ACC112 (cell line): ENCODE measurements around the gene ARMH2.
A peak's percentile ranks its signal among the peaks of the same experiment; 100 is the strongest.
"Not testable (repeated sequence)": the region's sequence is repeated elsewhere in the genome, so short reads cannot be mapped to it uniquely, and the experiment has no call there.

Experiments
- H2AFZ ChIP-seq: fragments of 200-600 bp; sonication (generic); one replicate; pipeline ENCODE4 v1.6.0; 2017; ENCODE audit warnings: antibody characterized with exemption, low read length; ENCODE audit not compliant: unreplicated experiment
- H3K27ac ChIP-seq: fragments of 200-600 bp; sonication (generic); 2 replicates; pipeline ENCODE4 v1.5.1; 2014; ENCODE audit warnings: low read depth, mild to moderate bottlenecking, antibody characterized with exemption, low read length, moderate library complexity
- H3K27me3 ChIP-seq: fragments of 200-600 bp; sonication (generic); 2 replicates; pipeline ENCODE4 v1.6.1; 2014; ENCODE audit warnings: mild to moderate bottlenecking, antibody characterized with exemption, low read length, moderate library complexity, mixed read lengths; ENCODE audit not compliant: insufficient read depth
- H3K36me3 ChIP-seq: fragments of 200-600 bp; sonication (generic); 2 replicates; pipeline ENCODE4 v1.6.1; 2016; ENCODE audit warnings: mild to moderate bottlenecking, antibody characterized with exemption, low read length, moderate library complexity, mixed read lengths; ENCODE audit not compliant: insufficient read depth
- H3K4me1 ChIP-seq: fragments of 200-600 bp; sonication (generic); one replicate; pipeline ENCODE4 v1.6.1; 2016; ENCODE audit warnings: low read length, mixed read lengths; ENCODE audit not compliant: insufficient read depth, unreplicated experiment, control insufficient read depth
- H3K4me3 ChIP-seq: fragments of 200-600 bp; sonication (generic); 2 replicates; pipeline ENCODE4 v1.5.1; 2014; ENCODE audit warnings: mild to moderate bottlenecking, low read depth, low read length
- H3K79me2 ChIP-seq: fragments of 200-600 bp; sonication (generic); one replicate; pipeline ENCODE4 v1.6.0; 2016; ENCODE audit warnings: low read length; ENCODE audit not compliant: control insufficient read depth, unreplicated experiment, insufficient read depth

ARMH2 gene

DNA sequence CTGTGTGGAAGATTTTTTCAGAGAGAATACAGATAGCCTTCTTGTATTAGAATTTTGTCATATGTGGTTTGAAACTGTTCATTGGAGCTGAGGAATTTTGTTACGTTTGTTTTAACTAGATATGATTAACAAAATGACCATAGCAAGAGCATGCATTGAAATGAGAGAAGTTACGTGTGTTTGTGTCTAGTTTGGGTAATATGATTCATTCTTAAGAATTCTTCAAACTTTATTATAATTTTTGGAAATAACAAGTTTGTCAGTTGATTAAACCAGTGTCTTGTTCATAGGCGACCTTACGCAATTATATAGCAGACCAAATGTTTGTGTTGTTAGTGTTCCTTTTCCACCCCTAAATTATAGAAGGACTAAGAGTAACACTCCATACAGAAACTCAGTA lies 18.5 kb downstream of the ARMH2 start:
- H3K4me1 ChIP-seq, result peaks cover 22% of the 10 kb centered on the region
- H3K36me3 ChIP-seq, result peaks cover 46% of the 10 kb centered on the region
- H3K27ac ChIP-seq, result no peak overlapping the region
- no peak overlapping the region for H3K4me3 ChIP-seq
- no peaks in the 10 kb centered on the region for H3K27me3 ChIP-seq
- H2AFZ ChIP-seq, result no peak overlapping the region
- peaks cover 60% of the 10 kb centered on the region for H3K79me2 ChIP-seq

- H3K4me3 ChIP-seq, result no peak overlapping the region
- peaks cover 60% of the 10 kb centered on the region for H3K79me2 ChIP-seq
- H3K36me3 ChIP-seq, result peaks cover 39% of the 10 kb centered on the region
- H2AFZ ChIP-seq, result no peak overlapping the region
- peaks cover 22% of the 10 kb centered on the region for H3K4me1 ChIP-seq
- H3K27ac ChIP-seq, result no peak overlapping the region
- no peaks in the 10 kb centered on the region for H3K27me3 ChIP-seq
Observed at GRCh38 chr6:24779416-24780016, 19.2 kb downstream of the ARMH2 start.

- Histone ChIP-seq H3K4me1 (peaks cover 22% of the 10 kb centered on the region), H3K36me3 (peaks cover 33% of the 10 kb centered on the region), H3K79me2 (peaks cover 60% of the 10 kb centered on the region), H3K4me3 (no peak overlapping the region), H2AFZ (no peak overlapping the region), H3K27ac (no peak overlapping the region), H3K27me3 (no peaks in the 10 kb centered on the region)
Observed at GRCh38 chr6:24778878-24779277, 19.8 kb downstream of the ARMH2 start.

- peaks cover 31% of the 10 kb centered on the region for H3K36me3 ChIP-seq
- no peaks in the 10 kb centered on the region for H3K27me3 ChIP-seq
- no peak overlapping the region for H2AFZ ChIP-seq
- peaks cover 22% of the 10 kb centered on the region for H3K4me1 ChIP-seq
- peaks cover 60% of the 10 kb centered on the region for H3K79me2 ChIP-seq
- peak overlapping the region; percentile 98 for H3K4me3 ChIP-seq
- no peak overlapping the region for H3K27ac ChIP-seq
Observed at GRCh38 chr6:24778121-24778520, 20.6 kb downstream of the ARMH2 start.

DNA sequence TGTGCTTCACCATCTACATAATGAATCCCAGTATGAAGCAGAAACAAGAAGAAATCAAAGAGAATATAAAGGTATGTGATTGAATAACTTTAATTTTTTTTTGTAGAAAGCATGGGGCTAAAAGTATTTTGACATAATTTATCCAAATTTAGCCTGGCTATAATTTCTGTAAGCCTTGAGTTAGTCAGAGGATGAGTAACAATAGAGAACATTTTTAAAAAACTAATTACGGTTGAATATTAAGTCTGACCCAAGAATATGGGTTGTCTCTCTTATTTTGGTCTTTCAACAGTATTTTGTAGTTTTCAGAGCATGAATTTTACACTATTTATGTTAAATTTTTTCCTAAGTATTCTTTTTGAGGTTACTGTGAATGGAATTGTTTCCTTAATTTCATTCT lies 21.5 kb downstream of the ARMH2 start:
- Histone ChIP-seq H3K36me3 (peaks cover 22% of the 10 kb centered on the region), H3K27ac (no peak overlapping the region), H3K79me2 (peaks cover 60% of the 10 kb centered on the region), H3K27me3 (no peaks in the 10 kb centered on the region), H3K4me1 (peaks cover 22% of the 10 kb centered on the region), H2AFZ (no peak overlapping the region), H3K4me3 (peak overlapping the region; percentile 98)

DNA sequence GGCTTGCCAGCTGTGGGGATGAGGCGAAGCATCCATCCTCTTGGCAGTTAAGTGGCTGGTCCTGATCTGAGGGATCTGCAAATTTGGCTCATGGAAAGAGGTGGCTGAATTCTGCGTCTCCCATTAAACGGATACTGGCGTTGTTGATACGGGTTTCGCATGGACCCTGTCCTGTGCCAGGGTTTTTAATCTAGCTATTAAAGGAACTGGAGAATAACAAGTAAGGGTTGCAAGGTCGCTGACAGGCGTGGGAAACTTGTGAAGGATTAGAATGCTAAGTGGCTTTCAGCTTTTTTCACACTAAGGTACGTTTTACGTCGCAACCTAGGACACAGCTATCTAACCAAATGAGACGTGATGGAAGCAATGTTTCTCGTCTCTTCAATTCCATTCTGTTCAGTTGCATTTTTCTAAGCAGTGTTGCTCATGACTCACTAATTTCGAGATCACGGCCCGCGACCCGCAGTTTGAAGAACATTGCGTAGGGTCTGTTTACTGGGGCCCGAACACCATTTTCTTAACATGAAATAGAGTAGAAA lies 23.1 kb downstream of the ARMH2 start:
- Histone ChIP-seq H3K27ac (peak overlapping the region; percentile 96), H3K4me3 (peak overlapping the region; percentile 98), H3K36me3 (peaks cover 12% of the 10 kb centered on the region; the same call in 1 of the 2 replicates), H3K27me3 (no peaks in the 10 kb centered on the region), H3K79me2 (peaks cover 53% of the 10 kb centered on the region), H3K4me1 (peaks cover 22% of the 10 kb centered on the region), H2AFZ (peak overlapping the region; percentile 98)

DNA sequence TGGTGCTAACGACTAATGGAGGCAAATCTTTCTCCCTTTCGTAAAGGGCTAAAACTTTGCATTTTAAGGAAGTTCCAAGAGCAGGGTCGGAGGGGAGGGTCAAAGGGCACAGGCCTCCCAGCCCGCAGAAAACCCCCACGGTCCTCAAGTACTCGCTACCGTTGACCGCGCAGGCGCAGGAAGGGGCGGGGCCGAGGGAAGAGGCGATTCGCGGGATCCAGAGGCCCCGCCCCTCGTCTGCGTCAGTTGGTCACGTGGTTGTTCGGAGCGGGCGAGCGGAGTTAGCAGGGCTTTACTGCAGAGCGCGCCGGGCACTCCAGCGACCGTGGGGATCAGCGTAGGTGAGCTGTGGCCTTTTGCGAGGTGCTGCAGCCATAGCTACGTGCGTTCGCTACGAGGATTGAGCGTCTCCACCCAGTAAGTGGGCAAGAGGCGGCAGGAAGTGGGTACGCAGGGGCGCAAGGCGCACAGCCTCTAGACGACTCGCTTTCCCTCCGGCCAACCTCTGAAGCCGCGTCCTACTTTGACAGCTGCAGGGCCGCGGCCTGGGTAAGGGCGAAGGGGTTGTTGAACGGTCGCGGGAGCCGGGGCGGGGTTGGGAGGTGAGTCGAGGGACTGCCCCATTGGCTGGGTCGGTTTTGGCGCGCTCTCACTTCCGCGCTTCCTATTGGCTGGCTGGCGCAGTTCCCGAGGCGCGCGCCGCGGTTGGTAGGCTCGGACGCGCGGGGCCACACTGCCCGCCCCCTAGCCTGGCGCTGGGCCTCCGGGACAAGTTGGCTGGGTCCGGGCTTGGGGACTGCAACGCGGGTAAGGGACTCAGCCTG lies 23.8 kb downstream of the ARMH2 start, which contains the start of gene GMNN:
TSS of gene GMNN (plus strand) at position 242 of the 824 bp plus-strand sequence. CDS start 2,310 bp downstream, outside the sequence.
- Histone ChIP-seq H3K27ac (peak within 1 kb of the TSS; percentile 96), H3K27me3 (no peaks in the 10 kb centered on the region), H3K4me1 (peaks cover 20% of the 10 kb centered on the region), H3K79me2 (peaks cover 47% of the 10 kb centered on the region), H3K36me3 (peaks cover 5% of the 10 kb centered on the region; the same call in 1 of the 2 replicates), H2AFZ (peak within 1 kb of the TSS; percentile 100), H3K4me3 (peak within 1 kb of the TSS; percentile 98)

DNA sequence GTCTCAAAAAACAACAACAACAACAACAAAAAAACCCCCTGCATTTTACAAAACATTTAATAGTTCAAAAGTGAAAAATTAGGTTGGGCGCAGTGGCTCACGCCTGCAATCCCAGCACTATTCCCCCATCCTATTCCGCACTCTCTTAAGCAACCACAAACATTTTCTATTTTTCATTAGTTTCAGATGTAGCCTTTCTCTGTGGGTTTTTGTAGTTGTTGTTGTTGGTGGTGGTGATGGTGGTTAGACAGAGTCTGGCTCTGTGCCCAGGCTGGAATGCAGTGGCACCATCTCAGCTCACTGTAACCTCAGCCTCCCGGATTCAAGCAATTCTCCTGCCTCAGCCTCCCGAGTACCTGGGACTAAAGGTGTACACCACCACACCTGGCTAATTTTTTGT lies 30.4 kb downstream of the ARMH2 start:
- Histone ChIP-seq H2AFZ (no peak overlapping the region), H3K36me3 (no peaks in the 10 kb centered on the region), H3K27me3 (no peaks in the 10 kb centered on the region), H3K4me3 (no peak overlapping the region), H3K79me2 (no peaks in the 10 kb centered on the region), H3K27ac (no peak overlapping the region), H3K4me1 (no peaks in the 10 kb centered on the region)

DNA sequence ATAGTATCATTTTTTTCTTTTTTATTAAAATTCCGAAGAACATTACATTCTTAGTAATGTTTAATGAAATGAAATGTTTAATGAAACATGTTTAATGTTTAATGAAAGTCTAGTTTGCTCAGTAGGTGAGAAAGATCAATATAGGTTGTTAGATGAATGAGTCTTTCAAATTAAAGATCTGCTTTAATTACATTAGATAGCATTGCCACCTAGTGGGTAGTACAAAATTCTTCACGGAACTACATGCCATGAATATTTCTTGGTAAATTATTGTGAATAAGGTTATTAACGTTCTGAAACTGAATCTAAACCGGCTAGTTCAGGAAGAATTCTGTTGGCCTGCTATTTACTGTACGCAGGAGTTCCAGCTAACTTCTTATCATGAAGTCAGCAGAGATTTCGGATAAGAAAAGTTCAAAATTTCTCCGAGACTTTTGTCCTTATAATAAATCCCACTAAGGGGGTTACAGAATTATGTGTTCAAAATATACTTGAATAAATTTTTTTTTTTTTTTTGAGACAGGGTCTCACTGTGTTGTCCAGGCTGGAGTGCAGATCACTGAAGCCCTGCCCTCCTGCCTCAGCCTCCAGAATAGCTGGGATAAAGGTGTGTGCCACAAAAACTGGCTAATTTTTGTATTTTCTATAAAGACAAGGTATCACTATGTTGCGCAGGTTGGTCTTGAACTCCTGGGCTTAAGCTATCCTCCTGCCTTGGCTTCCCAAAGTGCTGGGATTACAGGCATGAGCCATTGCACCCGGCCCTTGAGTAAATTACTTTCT lies 31.8 kb downstream of the ARMH2 start:
- H3K27me3 ChIP-seq, result no peaks in the 10 kb centered on the region
- no peak overlapping the region for H3K4me3 ChIP-seq
- peak overlapping the region; percentile 39 for H2AFZ ChIP-seq
- no peaks in the 10 kb centered on the region for H3K36me3 ChIP-seq
- no peaks in the 10 kb centered on the region for H3K79me2 ChIP-seq
- no peak overlapping the region for H3K27ac ChIP-seq
- no peaks in the 10 kb centered on the region for H3K4me1 ChIP-seq

DNA sequence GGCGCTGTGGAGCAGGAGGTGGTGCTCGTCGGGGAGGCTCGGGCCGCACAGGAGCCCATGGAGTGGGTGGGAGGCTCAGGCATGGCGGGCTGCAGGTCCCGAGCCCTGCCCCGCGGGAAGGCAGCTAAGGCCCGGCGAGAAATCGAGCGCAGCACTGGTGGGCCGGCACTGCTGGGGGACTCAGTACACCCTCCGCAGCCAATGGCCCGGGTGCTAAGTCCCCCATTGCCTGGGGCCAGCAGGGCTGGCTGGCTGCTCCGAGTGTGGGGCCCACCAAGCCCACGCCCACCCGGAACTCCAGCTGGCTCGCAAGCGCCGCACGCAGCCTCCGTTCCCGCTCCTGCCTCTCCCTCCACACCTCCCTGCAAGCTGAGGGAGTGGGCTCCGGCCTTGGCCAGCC lies 32.7 kb downstream of the ARMH2 start:
- H2AFZ ChIP-seq, H3K79me2 ChIP-seq, H3K4me1 ChIP-seq, H3K4me3 ChIP-seq, H3K36me3 ChIP-seq, H3K27ac ChIP-seq, H3K27me3 ChIP-seq: not testable (repeated sequence)
